Natural killer cell (primary cell): Measurements from ENCODE around the gene UBL5. TPM values are rescaled to one million over a fixed set of nuclear protein-coding genes. Genes with fewer than 3 reads are reported as not detected.

Source experiments
- ATAC-seq, 3 donors: fragments of 150-1000 bp in 2 of 3; fragments of 200-7000 bp in 1 of 3; cut with Tn5 transposase; 1 replicate in 1 of 3; 2 replicates in 2 of 3; pipeline ENCODE4 v1.10.0; 2021; ENCODE audit warnings: mild to moderate bottlenecking in 2 of 3, moderate library complexity in 2 of 3
- DNase-seq, 2 donors: peaks; one replicate each; pipeline versions ENCODE4 v3.0.0 to v3.0.0-alpha.2; 2013 to 2021; ENCODE audit warnings: mixed read lengths in 1 of 2
- H3K27ac ChIP-seq: one replicate; pipeline ENCODE4 v1.5.1; 2013; ENCODE audit warnings: mild to moderate bottlenecking, low read length
- H3K27me3 ChIP-seq: one replicate; pipeline ENCODE4 v1.6.1; 2013; ENCODE audit warnings: low read length; ENCODE audit not compliant: control insufficient read depth, insufficient read depth
- H3K36me3 ChIP-seq: one replicate; pipeline ENCODE4 v1.6.1; 2013; ENCODE audit warnings: low read length; ENCODE audit not compliant: control insufficient read depth, insufficient read depth
- H3K4me1 ChIP-seq: one replicate; pipeline ENCODE4 v1.6.1; 2013; ENCODE audit warnings: low read length; ENCODE audit not compliant: control insufficient read depth, insufficient read depth
- H3K4me3 ChIP-seq: one replicate; pipeline ENCODE4 v1.5.1; 2013; ENCODE audit warnings: low read length
- H3K9me3 ChIP-seq: one replicate; pipeline ENCODE4 v1.6.1; 2013; ENCODE audit warnings: low read length; ENCODE audit not compliant: control insufficient read depth, insufficient read depth
- H3K27ac Mint-ChIP-seq, 2 donors: one replicate each; pipeline ENCODE4 v1.8.0; 2022; ENCODE audit warnings: mild to moderate bottlenecking in 2 of 2, mixed read lengths in 2 of 2, moderate library complexity in 1 of 2
- H3K27me3 Mint-ChIP-seq, 2 donors: one replicate each; pipeline ENCODE4 v1.8.0; 2022; ENCODE audit warnings: low read depth in 2 of 2, mixed read lengths in 2 of 2
- H3K36me3 Mint-ChIP-seq: one replicate; pipeline ENCODE4 v1.8.0; 2022; ENCODE audit warnings: mixed read lengths
- H3K4me1 Mint-ChIP-seq, 2 donors: one replicate each; pipeline ENCODE4 v1.8.0; 2022; ENCODE audit warnings: mixed read lengths in 2 of 2
- H3K4me3 Mint-ChIP-seq: one replicate; pipeline ENCODE4 v1.8.0; 2022; ENCODE audit warnings: mild to moderate bottlenecking, moderate library complexity, mixed read lengths
- H3K9me3 Mint-ChIP-seq, 2 donors: one replicate each; pipeline ENCODE4 v1.8.0; 2022; ENCODE audit warnings: mixed read lengths in 2 of 2
- WGBS: methylation state at CpG from one replicate; pipeline ENCODE4 v1.1.7; 2013; ENCODE audit warnings: missing lambda C conversion rate; ENCODE audit not compliant: insufficient coverage; 5-methylcytosine and 5-hydroxymethylcytosine counted together
- intact Hi-C: fragments of 100-400 bp; cut with micrococcal nuclease; formaldehyde crosslinking; loops from one replicate; pipeline ENCODE4 v1.14.2; 2022
- total RNA-seq, 4 donors: library from RNA; stranded (reverse); fragments of 120-200 nt in 1 of 4; gene quantifications; one replicate each; pipeline versions ENCODE4 v1.2.3 to v1.2.4, GENCODE V29; 2013 to 2022
- TF ChIP-seq, protein P1 (sequence below): fragments of 200-600 bp; IDR thresholded peaks from one replicate; pipeline ENCODE4 v1.8.0; 2022; ENCODE audit warnings: antibody characterized with exemption

UBL5 gene
- total RNA-seq, 3 donors from 2014 or later (not counting 1 experiment from before 2014, with no cell fraction given): 193 to 239 (median 194) TPM

DNA sequence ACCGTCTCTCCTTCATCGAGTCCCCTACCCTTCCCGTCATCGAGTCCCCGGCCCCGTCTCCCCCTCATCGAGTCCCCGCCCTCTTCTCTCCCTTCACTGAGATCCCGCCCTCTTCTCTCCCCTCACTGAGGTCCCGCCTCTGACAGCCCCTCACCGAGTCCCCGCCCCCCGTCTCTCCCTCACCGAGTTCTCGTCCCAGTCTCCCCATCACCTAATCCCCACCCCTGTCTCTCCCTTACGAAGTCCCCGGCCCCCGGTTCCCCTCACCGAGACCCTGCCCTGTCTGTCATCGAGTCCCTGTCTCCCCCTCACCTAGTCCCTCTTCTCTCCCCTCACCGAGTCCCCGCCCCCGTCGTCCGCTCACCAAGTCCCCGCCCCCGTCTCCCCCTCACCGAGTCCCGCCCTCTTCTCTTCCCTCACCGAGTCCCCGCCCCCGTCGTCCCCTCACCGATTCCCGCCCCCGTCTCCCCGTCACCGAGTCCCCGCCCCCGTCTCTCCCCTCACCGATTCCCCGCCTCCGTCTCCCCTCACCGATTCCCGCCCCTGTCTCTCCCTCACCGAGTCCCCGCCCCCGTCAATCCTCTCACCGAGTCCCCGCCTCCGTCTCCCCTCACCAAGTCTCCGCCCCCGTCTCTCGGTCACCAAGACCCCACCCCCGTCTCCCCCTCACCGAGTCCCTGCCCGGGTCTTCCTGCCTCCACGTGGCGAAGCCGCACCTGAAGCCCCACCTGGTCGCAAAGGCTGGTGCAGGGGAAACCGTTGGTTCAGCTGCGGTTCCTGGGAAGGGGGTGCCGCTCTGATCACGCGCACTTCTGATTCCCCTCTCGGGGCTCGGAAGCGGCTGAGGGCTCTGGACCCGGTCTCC lies 35.3 kb upstream of the UBL5 start:
- peak; percentile 82 to 97 for DNase-seq
- Mint-ChIP-seq H3K4me3 (peak overlapping the region; percentile 95), H3K4me1 (peaks cover 20 to 32% of the 10 kb centered on the region in 2 donors), H3K27me3 (no peaks in the 10 kb centered on the region), H3K9me3 (no peaks in the 10 kb centered on the region), H3K27ac (peak overlapping the region; percentile 90 to 99), H3K36me3 (no peaks in the 10 kb centered on the region)
- TF ChIP-seq, protein P1, sequence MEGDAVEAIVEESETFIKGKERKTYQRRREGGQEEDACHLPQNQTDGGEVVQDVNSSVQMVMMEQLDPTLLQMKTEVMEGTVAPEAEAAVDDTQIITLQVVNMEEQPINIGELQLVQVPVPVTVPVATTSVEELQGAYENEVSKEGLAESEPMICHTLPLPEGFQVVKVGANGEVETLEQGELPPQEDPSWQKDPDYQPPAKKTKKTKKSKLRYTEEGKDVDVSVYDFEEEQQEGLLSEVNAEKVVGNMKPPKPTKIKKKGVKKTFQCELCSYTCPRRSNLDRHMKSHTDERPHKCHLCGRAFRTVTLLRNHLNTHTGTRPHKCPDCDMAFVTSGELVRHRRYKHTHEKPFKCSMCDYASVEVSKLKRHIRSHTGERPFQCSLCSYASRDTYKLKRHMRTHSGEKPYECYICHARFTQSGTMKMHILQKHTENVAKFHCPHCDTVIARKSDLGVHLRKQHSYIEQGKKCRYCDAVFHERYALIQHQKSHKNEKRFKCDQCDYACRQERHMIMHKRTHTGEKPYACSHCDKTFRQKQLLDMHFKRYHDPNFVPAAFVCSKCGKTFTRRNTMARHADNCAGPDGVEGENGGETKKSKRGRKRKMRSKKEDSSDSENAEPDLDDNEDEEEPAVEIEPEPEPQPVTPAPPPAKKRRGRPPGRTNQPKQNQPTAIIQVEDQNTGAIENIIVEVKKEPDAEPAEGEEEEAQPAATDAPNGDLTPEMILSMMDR: no peak
- H3K9me3 ChIP-seq: no peaks in the 10 kb centered on the region
- intact Hi-C loops: loop anchor here (1.0 to 10.0 kb wide), 2 partner anchors 27 to 358 kb away; partner anchors contain the start of genes FBXL12 and ZNF266
- peak overlapping the region; percentile 71 for H3K4me3 ChIP-seq
- H3K27me3 ChIP-seq: no peaks in the 10 kb centered on the region
- ATAC-seq: peak; percentile 62 to 80 (median 66)
- WGBS: under 1% methylated on average over 63 of the region's 70 CpGs
- no peaks in the 10 kb centered on the region for H3K36me3 ChIP-seq
- H3K4me1 ChIP-seq: peaks cover 15% of the 10 kb centered on the region
- peak overlapping the region; percentile 95 for H3K27ac ChIP-seq

DNA sequence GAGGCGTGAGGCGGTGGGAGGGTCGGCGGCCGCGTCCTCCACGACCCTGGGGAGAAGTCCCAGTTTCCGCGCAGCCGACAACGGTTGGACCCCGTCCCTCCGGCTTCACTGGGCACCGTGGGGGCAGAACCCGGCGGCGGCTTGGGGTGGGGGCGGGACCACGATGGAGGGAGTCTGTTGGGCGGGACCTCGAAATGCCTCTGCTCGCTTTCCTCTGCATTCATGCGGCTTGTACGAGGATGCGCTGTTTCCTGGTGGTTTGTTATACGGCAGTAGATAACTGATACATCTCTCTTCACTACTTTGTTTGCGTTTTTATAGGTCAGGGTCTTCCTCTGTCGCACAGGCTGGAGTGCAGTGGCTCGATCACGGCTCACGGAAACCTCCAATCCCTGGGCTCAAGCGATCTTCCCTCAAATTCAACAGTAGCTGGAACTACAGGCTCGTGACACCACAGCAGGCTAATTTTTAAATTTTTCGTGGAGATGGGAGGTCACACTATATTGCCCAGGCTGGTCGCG lies 34.6 kb upstream of the UBL5 start:
- Mint-ChIP-seq H3K27me3 (no peaks in the 10 kb centered on the region), H3K27ac (peak overlapping the region; percentile 90 to 99), H3K9me3 (no peaks in the 10 kb centered on the region), H3K4me3 (peak overlapping the region; percentile 95), H3K36me3 (no peaks in the 10 kb centered on the region), H3K4me1 (peaks cover 20 to 32% of the 10 kb centered on the region in 2 donors)
- intact Hi-C loops: loop anchor here (10.0 kb wide), 1 partner anchor 358 kb away; the partner anchor contains the start of gene ZNF266
- peaks cover 15% of the 10 kb centered on the region for H3K4me1 ChIP-seq
- H3K27me3 ChIP-seq: no peaks in the 10 kb centered on the region
- no peaks in the 10 kb centered on the region for H3K9me3 ChIP-seq
- WGBS: 18% methylated on average over 36 of the region's 36 CpGs
- H3K4me3 ChIP-seq: peak overlapping the region; percentile 71
- H3K36me3 ChIP-seq: no peaks in the 10 kb centered on the region
- DNase-seq (peak in 1 of 2 donors; percentile 83), ATAC-seq (peak in 2 of 3 donors; percentile 9 to 23)
- TF ChIP-seq, protein P1: no peak
- H3K27ac ChIP-seq: peak overlapping the region; percentile 87

DNA sequence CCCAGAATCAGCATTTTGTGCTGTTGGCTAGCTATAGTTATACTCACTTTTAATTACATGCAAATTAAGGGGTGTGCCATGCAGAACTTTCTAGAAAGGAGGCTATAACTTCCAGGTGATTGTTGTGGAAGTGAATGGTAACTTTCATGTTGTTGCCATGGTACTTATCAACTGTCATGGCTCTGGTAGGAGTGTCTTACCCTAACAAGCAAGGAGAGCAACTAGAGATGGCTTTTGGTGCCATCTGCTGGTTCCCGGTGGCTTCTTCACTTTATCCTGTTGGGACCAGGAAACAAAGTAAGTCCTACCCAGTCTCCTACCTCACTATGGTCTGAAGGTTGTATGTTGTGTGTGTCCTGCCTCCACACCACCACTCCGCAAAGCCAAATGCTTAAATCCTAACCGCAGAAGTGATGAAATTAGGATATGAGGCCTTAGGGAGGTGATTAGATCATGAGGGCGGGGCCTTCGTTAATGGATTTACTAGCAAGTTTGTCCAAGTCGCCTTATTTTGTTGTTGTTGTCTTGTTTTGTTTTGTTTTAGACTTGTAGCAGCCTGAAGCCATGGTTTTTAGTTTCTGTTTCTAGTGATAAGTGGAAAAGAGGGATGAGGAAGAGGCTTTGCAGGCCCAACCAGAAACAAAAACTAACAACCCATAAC lies 31.5 kb upstream of the UBL5 start:
- Histone ChIP-seq H3K27ac (peak overlapping the region; percentile 77), H3K4me3 (no peak overlapping the region), H3K27me3 (no peaks in the 10 kb centered on the region), H3K9me3 (no peaks in the 10 kb centered on the region), H3K36me3 (no peaks in the 10 kb centered on the region), H3K4me1 (peaks cover 10% of the 10 kb centered on the region)
- Mint-ChIP-seq H3K27me3 (no peaks in the 10 kb centered on the region), H3K9me3 (no peaks in the 10 kb centered on the region), H3K4me1 (peaks cover 19 to 26% of the 10 kb centered on the region in 2 donors), H3K27ac (peak overlapping the region; percentile 39 to 70), H3K36me3 (no peaks in the 10 kb centered on the region), H3K4me3 (no peak overlapping the region)
- DNase-seq (peak; percentile 75 to 95), ATAC-seq (peak; percentile 41 to 70 (median 48))
- TF ChIP-seq, protein P1: peak; percentile 90
- intact Hi-C loops: loop anchor here (1.0 to 10.0 kb wide), 9 partner anchors 23 to 660 kb away; partner anchors contain the start of genes FBXL12, ZNF266, ZNF317 and ZNF561
- WGBS: 63% methylated on average over 5 of the region's 6 CpGs
